Retinal pigment epithelial cell (primary cell): ENCODE measurements around the gene ABCD4.

Experiments
- DNase-seq: peaks from one replicate; pipeline ENCODE4 v3.0.0-alpha.2; 2010; ENCODE audit warnings: low read depth
- H3K4me3 ChIP-seq: 2 replicates; pipeline ENCODE4 v1.5.1; 2011; ENCODE audit warnings: mild to moderate bottlenecking, low read length, control low read depth, moderate library complexity
- TF ChIP-seq, protein P1 (sequence below): conservative IDR thresholded peaks from 2 replicates; pipeline ENCODE4 v1.5.1; 2011; ENCODE audit warnings: low read depth, low read length, control low read depth, inconsistent platforms

ABCD4 gene

GRCh38 chr14:74248017-74248416, 54.7 kb downstream of the ABCD4 start:
- H3K4me3 ChIP-seq, result no peak overlapping the region
- TF ChIP-seq, protein P1, sequence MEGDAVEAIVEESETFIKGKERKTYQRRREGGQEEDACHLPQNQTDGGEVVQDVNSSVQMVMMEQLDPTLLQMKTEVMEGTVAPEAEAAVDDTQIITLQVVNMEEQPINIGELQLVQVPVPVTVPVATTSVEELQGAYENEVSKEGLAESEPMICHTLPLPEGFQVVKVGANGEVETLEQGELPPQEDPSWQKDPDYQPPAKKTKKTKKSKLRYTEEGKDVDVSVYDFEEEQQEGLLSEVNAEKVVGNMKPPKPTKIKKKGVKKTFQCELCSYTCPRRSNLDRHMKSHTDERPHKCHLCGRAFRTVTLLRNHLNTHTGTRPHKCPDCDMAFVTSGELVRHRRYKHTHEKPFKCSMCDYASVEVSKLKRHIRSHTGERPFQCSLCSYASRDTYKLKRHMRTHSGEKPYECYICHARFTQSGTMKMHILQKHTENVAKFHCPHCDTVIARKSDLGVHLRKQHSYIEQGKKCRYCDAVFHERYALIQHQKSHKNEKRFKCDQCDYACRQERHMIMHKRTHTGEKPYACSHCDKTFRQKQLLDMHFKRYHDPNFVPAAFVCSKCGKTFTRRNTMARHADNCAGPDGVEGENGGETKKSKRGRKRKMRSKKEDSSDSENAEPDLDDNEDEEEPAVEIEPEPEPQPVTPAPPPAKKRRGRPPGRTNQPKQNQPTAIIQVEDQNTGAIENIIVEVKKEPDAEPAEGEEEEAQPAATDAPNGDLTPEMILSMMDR, result no peak
- DNase-seq, result no peak

- TF ChIP-seq, protein P1, result no peak
- H3K4me3 ChIP-seq, result no peak overlapping the region
- DNase-seq, result no peak
Measured at GRCh38 chr14:74246542-74246941, 56.2 kb downstream of the ABCD4 start.

DNA sequence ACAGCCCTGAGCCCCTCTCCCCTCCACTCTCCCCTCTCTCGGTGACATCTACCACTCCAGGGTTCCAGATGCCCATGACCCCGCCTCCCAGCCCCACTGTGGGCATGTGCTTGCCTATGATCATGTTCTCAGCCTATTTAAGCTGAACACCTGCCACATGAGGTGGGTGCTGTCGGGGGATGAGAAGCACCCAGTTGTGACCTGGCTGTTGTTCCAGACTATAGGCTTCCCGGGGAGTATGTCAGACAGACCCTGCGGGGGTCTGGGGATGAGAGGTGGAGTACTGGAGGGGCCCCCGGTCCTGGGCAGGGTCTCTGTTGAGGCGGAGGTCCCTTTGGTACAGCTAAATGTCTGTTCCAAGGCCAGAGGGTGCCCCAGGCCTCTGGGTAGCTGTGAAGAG, 57.4 kb downstream of the ABCD4 start:
- TF ChIP-seq, protein P1, result no peak
- H3K4me3 ChIP-seq, result no peak overlapping the region
- no peak for DNase-seq

DNA sequence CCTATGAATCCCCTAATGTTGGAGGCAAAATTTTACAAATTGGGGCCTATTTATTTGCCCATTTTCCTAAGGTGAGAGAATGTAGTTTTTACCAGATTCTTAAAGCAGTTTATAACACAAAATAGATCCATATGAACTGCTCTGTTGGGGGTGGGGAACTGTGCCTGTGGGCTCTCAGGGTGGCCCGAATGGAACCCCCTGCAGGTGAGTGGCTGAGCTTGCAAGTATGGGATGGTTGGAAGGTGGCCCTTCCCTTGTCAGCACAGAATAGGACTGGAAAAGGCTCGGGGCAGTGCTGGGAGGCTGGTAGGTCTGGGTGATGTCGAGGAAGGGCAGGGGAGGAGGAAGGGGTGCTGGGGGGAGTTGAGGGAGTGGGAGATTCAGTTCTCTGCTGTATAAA, 58.6 kb downstream of the ABCD4 start:
- TF ChIP-seq, protein P1, result peak; percentile 15
- DNase-seq, result no peak
- no peak overlapping the region for H3K4me3 ChIP-seq

DNA sequence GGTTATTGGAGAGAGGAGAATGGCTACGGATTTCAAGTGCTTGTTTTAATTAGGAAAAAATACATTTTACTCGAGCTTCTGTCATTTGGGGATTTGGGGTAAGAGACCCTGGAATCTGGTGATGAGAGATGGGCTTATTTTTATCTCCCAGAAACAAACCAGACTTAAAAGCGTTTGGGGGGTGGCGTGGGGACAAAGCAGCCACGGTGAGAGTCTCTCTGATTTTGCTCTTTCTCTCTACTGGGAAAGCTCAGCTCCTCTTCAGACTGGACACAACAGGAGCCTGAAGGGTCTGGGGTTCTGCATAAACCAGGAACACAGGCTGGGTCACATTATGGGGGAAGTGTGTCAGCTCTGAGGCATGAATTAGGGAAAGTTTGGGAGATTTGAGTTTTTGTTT, 59.7 kb downstream of the ABCD4 start:
- TF ChIP-seq, protein P1, result no peak
- no peak overlapping the region for H3K4me3 ChIP-seq
- no peak for DNase-seq

- TF ChIP-seq, protein P1, result no peak
- H3K4me3 ChIP-seq, result no peak overlapping the region
- no peak for DNase-seq
Measured at GRCh38 chr14:74242780-74243042, 60.0 kb downstream of the ABCD4 start.

- TF ChIP-seq, protein P1, result no peak
- no peak for DNase-seq
- no peak overlapping the region for H3K4me3 ChIP-seq
Measured at GRCh38 chr14:74242021-74242779, 60.5 kb downstream of the ABCD4 start.
